WTC11 (cell line): ENCODE results near the gene CCNB3. TPM values are rescaled to one million over a fixed set of nuclear protein-coding genes. Genes with fewer than 3 reads are reported as not detected.

Experiments used
- ATAC-seq: fragments of 200-7000 bp; cut with Tn5 transposase; 2 replicates; pipeline ENCODE4 v1.10.0; 2021; ENCODE audit warnings: mild to moderate bottlenecking, moderate library complexity
- CTCF ChIA-PET: fragments of 300-600 bp; sonication (Branson Sonifier 250); formaldehyde crosslinking; loops from one replicate; lab custom pipeline; 2021; ENCODE audit warnings: antibody characterized with exemption; lab: Charles Lee
- POLR2A ChIA-PET: fragments of 350-600 bp; sonication (Branson Sonifier 250); formaldehyde crosslinking; loops from one replicate; lab custom pipeline; 2021; ENCODE audit warnings: antibody characterized with exemption; lab: Charles Lee
- DNase-seq: peaks from one replicate; pipeline ENCODE4 v3.0.0; 2021; ENCODE audit warnings: low spot score
- H3K27ac Mint-ChIP-seq: 2 replicates; pipeline ENCODE4 v1.8.0; 2021; ENCODE audit warnings: mixed read lengths
- H3K27me3 Mint-ChIP-seq: 2 replicates; pipeline ENCODE4 v1.8.0; 2021; ENCODE audit warnings: low read depth, mild to moderate bottlenecking, moderate library complexity, mixed read lengths
- H3K36me3 Mint-ChIP-seq: 2 replicates; pipeline ENCODE4 v1.8.0; 2021; ENCODE audit warnings: mixed read lengths
- H3K4me1 Mint-ChIP-seq: 2 replicates; pipeline ENCODE4 v1.8.0; 2022; ENCODE audit warnings: mixed read lengths
- H3K4me3 Mint-ChIP-seq: 2 replicates; pipeline ENCODE4 v1.8.0; 2021; ENCODE audit warnings: mild to moderate bottlenecking, moderate library complexity, mixed read lengths
- H3K9me3 Mint-ChIP-seq: 2 replicates; pipeline ENCODE4 v1.8.0; 2021; ENCODE audit warnings: mixed read lengths
- CBFB ChIP-seq: sonication (generic); formaldehyde crosslinking; IDR thresholded peaks from 2 replicates; pipeline ENCODE4 v1.8.1; 2022; ENCODE audit warnings: mild to moderate bottlenecking, low read depth, missing genetic modification reagents
- CREB1 ChIP-seq: sonication (generic); formaldehyde crosslinking; IDR thresholded peaks from 2 replicates; pipeline ENCODE4 v1.8.0; 2023; ENCODE audit warnings: mild to moderate bottlenecking, missing genetic modification reagents
- E2F4 ChIP-seq: sonication (generic); formaldehyde crosslinking; IDR thresholded peaks from 2 replicates; pipeline ENCODE4 v1.8.1; 2022; ENCODE audit warnings: low read depth, mild to moderate bottlenecking, moderate library complexity, missing genetic modification reagents, borderline replicate concordance
- ERG ChIP-seq: fragments of 250-450 bp; sonication (Bioruptor Pico); IDR thresholded peaks from 2 replicates; pipeline ENCODE4 v1.8.0; 2021; ENCODE audit warnings: mild to moderate bottlenecking
- FOXK1 ChIP-seq: sonication (generic); formaldehyde crosslinking; IDR thresholded peaks from 2 replicates; pipeline ENCODE4 v1.8.0; 2022; ENCODE audit warnings: mild to moderate bottlenecking, moderate library complexity, missing genetic modification reagents
- FOXP4 ChIP-seq: sonication (generic); formaldehyde crosslinking; IDR thresholded peaks from 2 replicates; pipeline ENCODE4 v1.8.0; 2022; ENCODE audit warnings: mild to moderate bottlenecking, missing genetic modification reagents
- KAT7 ChIP-seq: sonication (generic); formaldehyde crosslinking; IDR thresholded peaks from 2 replicates; pipeline ENCODE4 v1.8.1; 2023; ENCODE audit warnings: missing genetic modification reagents, mild to moderate bottlenecking, borderline replicate concordance
- MYBL2 ChIP-seq: sonication (generic); formaldehyde crosslinking; IDR thresholded peaks from 2 replicates; pipeline ENCODE4 v1.8.1; 2023; ENCODE audit warnings: mild to moderate bottlenecking, moderate library complexity, missing genetic modification reagents
- NFATC4 ChIP-seq: fragments of 250-450 bp; sonication (Bioruptor Pico); IDR thresholded peaks from 2 replicates; pipeline ENCODE4 v1.9.0; 2021; ENCODE audit warnings: mild to moderate bottlenecking
- NFE2L1 ChIP-seq: sonication (generic); formaldehyde crosslinking; IDR thresholded peaks from 2 replicates; pipeline ENCODE4 v1.8.1; 2023; ENCODE audit warnings: missing genetic modification reagents
- NFYB ChIP-seq: sonication (generic); formaldehyde crosslinking; conservative IDR thresholded peaks from 2 replicates; pipeline ENCODE4 v1.8.0; 2022; ENCODE audit warnings: low read depth, missing genetic modification reagents
- PREB ChIP-seq: sonication (generic); formaldehyde crosslinking; IDR thresholded peaks from 2 replicates; pipeline ENCODE4 v1.8.1; 2022; ENCODE audit warnings: mild to moderate bottlenecking, missing genetic modification reagents, moderate library complexity, borderline replicate concordance
- TEAD1 ChIP-seq: sonication (generic); formaldehyde crosslinking; IDR thresholded peaks from 2 replicates; pipeline ENCODE4 v1.8.0; 2022; ENCODE audit warnings: mild to moderate bottlenecking, missing genetic modification reagents
- ZNF138 ChIP-seq: sonication (generic); formaldehyde crosslinking; conservative IDR thresholded peaks from 2 replicates; pipeline ENCODE4 v1.8.1; 2022; ENCODE audit warnings: mild to moderate bottlenecking, moderate library complexity, missing genetic modification reagents
- ZNF232 ChIP-seq: sonication (generic); formaldehyde crosslinking; IDR thresholded peaks from 2 replicates; pipeline ENCODE4 v1.8.0; 2022; ENCODE audit warnings: mild to moderate bottlenecking, missing genetic modification reagents
- ZNF263 ChIP-seq: sonication (generic); formaldehyde crosslinking; IDR thresholded peaks from 2 replicates; pipeline ENCODE4 v1.8.1; 2022; ENCODE audit warnings: low read depth, mild to moderate bottlenecking, moderate library complexity, missing genetic modification reagents
- ZNF396 ChIP-seq: fragments of 250-450 bp; sonication (Bioruptor Pico); IDR thresholded peaks from 2 replicates; pipeline ENCODE4 v1.8.0; 2021; ENCODE audit warnings: mild to moderate bottlenecking, moderate library complexity, borderline replicate concordance
- ZNF671 ChIP-seq: fragments of 250-450 bp; sonication (Bioruptor Pico); IDR thresholded peaks from 2 replicates; pipeline ENCODE4 v1.8.0; 2021; ENCODE audit warnings: mild to moderate bottlenecking
- total RNA-seq: library from RNA; stranded (reverse); gene quantifications from 3 replicates; pipeline ENCODE4 v1.2.3, GENCODE V29; 2021
- TF ChIP-seq, protein P1 (sequence below): sonication (generic); formaldehyde crosslinking; IDR thresholded peaks from 2 replicates; pipeline ENCODE4 v1.8.0; 2022; ENCODE audit warnings: mild to moderate bottlenecking, missing genetic modification reagents
- TF ChIP-seq, protein P2 (sequence below): fragments of 250-450 bp; sonication (Bioruptor Pico); IDR thresholded peaks from 2 replicates; pipeline ENCODE4 v1.9.0; 2021; ENCODE audit warnings: mild to moderate bottlenecking
- TF ChIP-seq, protein P3 (sequence below): sonication (generic); formaldehyde crosslinking; IDR thresholded peaks from 2 replicates; pipeline ENCODE4 v1.8.1; 2023; ENCODE audit warnings: mild to moderate bottlenecking, missing genetic modification reagents
- TF ChIP-seq, protein P4 (sequence below): sonication (generic); formaldehyde crosslinking; IDR thresholded peaks from 2 replicates; pipeline ENCODE4 v1.8.1; 2023; ENCODE audit warnings: mild to moderate bottlenecking, missing genetic modification reagents, moderate library complexity
- TF ChIP-seq, protein P5 (sequence below): fragments of 250-450 bp; sonication (Bioruptor Pico); IDR thresholded peaks from 2 replicates; pipeline ENCODE4 v1.9.0; 2021; ENCODE audit warnings: moderate library complexity, mild to moderate bottlenecking, inconsistent platforms, borderline replicate concordance
- TF ChIP-seq, protein P6 (sequence below): sonication (generic); formaldehyde crosslinking; IDR thresholded peaks from 2 replicates; pipeline ENCODE4 v1.8.1; 2022; ENCODE audit warnings: mild to moderate bottlenecking, moderate library complexity, missing genetic modification reagents

CCNB3 gene
- total RNA-seq, 1 experiment from 2014 or later = 0.13 TPM

- TF ChIP-seq, protein P1, sequence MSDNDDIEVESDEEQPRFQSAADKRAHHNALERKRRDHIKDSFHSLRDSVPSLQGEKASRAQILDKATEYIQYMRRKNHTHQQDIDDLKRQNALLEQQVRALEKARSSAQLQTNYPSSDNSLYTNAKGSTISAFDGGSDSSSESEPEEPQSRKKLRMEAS (CRISPR knock-in tag) = no peak
- TF ChIP-seq NFYB (no peak), NFE2L1 (CRISPR knock-in tag) (no peak), TEAD1 (CRISPR knock-in tag) (no peak), ZNF232 (CRISPR knock-in tag) (no peak)
- TF ChIP-seq, protein P2, sequence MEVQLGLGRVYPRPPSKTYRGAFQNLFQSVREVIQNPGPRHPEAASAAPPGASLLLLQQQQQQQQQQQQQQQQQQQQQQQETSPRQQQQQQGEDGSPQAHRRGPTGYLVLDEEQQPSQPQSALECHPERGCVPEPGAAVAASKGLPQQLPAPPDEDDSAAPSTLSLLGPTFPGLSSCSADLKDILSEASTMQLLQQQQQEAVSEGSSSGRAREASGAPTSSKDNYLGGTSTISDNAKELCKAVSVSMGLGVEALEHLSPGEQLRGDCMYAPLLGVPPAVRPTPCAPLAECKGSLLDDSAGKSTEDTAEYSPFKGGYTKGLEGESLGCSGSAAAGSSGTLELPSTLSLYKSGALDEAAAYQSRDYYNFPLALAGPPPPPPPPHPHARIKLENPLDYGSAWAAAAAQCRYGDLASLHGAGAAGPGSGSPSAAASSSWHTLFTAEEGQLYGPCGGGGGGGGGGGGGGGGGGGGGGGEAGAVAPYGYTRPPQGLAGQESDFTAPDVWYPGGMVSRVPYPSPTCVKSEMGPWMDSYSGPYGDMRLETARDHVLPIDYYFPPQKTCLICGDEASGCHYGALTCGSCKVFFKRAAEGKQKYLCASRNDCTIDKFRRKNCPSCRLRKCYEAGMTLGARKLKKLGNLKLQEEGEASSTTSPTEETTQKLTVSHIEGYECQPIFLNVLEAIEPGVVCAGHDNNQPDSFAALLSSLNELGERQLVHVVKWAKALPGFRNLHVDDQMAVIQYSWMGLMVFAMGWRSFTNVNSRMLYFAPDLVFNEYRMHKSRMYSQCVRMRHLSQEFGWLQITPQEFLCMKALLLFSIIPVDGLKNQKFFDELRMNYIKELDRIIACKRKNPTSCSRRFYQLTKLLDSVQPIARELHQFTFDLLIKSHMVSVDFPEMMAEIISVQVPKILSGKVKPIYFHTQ (CRISPR knock-in tag) = no peak
Observed at GRCh38 chrX:50198348-50198747, 6.2 kb upstream of the CCNB3 start (continued).

DNA sequence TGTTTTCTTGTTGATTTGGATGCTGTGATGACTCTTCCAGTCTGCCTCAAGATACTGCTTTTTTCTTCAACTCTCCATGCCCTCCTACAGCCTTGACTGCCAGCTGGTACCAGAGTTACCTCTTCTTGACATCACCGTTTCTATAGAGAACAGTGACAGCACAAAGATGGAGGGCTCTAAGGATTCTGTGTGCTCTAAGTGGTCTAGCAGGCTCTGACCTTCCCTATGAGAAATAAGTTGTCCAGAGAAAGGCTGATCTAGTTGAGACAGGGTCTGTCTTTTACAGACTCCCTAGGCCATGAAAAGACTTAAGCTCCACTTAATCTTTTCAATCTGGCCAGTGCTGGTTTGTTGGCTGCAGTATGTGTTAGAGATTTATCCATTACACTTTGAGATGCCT lies 3.7 kb upstream of the CCNB3 start, which contains the start of gene AKAP4:
Gene AKAP4 (minus strand): TSS at position 101 of the 400 bp plus-strand sequence. CDS start 118 bp downstream, outside the sequence.
- no peaks in the 10 kb centered on the region; the same call in 1 of the 2 replicates for H3K27me3 Mint-ChIP-seq
- no peak for DNase-seq
- no peak within 1 kb of the TSS for H3K4me3 Mint-ChIP-seq
- peaks cover 14% of the 10 kb centered on the region for H3K4me1 Mint-ChIP-seq
- no peak for ATAC-seq
- POLR2A ChIA-PET = no interaction called here
- CTCF ChIA-PET = no interaction called here
- H3K27ac Mint-ChIP-seq = no peak within 1 kb of the TSS
- no peaks in the 10 kb centered on the region for H3K9me3 Mint-ChIP-seq
- TF ChIP-seq NFATC4 (CRISPR knock-in tag) (no peak), PREB (CRISPR knock-in tag) (no peak), CBFB (CRISPR knock-in tag) (no peak), CREB1 (CRISPR knock-in tag) (no peak), E2F4 (CRISPR knock-in tag) (no peak), ZNF396 (CRISPR knock-in tag) (no peak), KAT7 (no peak), ZNF671 (CRISPR knock-in tag) (no peak), FOXP4 (CRISPR knock-in tag) (no peak), ZNF138 (CRISPR knock-in tag) (no peak), ZNF263 (CRISPR knock-in tag) (no peak), MYBL2 (CRISPR knock-in tag) (no peak), ERG (CRISPR knock-in tag) (no peak), FOXK1 (CRISPR knock-in tag) (no peak)
- TF ChIP-seq, protein P3, sequence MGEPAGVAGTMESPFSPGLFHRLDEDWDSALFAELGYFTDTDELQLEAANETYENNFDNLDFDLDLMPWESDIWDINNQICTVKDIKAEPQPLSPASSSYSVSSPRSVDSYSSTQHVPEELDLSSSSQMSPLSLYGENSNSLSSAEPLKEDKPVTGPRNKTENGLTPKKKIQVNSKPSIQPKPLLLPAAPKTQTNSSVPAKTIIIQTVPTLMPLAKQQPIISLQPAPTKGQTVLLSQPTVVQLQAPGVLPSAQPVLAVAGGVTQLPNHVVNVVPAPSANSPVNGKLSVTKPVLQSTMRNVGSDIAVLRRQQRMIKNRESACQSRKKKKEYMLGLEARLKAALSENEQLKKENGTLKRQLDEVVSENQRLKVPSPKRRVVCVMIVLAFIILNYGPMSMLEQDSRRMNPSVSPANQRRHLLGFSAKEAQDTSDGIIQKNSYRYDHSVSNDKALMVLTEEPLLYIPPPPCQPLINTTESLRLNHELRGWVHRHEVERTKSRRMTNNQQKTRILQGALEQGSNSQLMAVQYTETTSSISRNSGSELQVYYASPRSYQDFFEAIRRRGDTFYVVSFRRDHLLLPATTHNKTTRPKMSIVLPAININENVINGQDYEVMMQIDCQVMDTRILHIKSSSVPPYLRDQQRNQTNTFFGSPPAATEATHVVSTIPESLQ (CRISPR knock-in tag) = no peak
- TF ChIP-seq, protein P4, sequence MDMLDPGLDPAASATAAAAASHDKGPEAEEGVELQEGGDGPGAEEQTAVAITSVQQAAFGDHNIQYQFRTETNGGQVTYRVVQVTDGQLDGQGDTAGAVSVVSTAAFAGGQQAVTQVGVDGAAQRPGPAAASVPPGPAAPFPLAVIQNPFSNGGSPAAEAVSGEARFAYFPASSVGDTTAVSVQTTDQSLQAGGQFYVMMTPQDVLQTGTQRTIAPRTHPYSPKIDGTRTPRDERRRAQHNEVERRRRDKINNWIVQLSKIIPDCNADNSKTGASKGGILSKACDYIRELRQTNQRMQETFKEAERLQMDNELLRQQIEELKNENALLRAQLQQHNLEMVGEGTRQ (CRISPR knock-in tag) = no peak
- TF ChIP-seq, protein P5, sequence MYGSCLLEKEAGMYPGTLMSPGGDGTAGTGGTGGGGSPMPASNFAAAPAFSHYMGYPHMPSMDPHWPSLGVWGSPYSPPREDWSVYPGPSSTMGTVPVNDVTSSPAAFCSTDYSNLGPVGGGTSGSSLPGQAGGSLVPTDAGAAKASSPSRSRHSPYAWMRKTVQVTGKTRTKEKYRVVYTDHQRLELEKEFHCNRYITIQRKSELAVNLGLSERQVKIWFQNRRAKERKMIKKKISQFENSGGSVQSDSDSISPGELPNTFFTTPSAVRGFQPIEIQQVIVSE (CRISPR knock-in tag) = no peak
- TF ChIP-seq, protein P6, sequence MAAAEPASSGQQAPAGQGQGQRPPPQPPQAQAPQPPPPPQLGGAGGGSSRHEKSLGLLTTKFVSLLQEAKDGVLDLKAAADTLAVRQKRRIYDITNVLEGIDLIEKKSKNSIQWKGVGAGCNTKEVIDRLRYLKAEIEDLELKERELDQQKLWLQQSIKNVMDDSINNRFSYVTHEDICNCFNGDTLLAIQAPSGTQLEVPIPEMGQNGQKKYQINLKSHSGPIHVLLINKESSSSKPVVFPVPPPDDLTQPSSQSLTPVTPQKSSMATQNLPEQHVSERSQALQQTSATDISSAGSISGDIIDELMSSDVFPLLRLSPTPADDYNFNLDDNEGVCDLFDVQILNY (CRISPR knock-in tag) = no peak
- H3K36me3 Mint-ChIP-seq = no peaks in the 10 kb centered on the region
